ENCODE data around the gene ISL1.

- TF ChIP-seq EZH2 (IDR thresholded peaks at IDR 0.05; ENCODE audit: borderline replicate concordance, low read depth, low read length, poor library complexity, severe bottlenecking), result no peak
- TF ChIP-seq, protein P1, sequence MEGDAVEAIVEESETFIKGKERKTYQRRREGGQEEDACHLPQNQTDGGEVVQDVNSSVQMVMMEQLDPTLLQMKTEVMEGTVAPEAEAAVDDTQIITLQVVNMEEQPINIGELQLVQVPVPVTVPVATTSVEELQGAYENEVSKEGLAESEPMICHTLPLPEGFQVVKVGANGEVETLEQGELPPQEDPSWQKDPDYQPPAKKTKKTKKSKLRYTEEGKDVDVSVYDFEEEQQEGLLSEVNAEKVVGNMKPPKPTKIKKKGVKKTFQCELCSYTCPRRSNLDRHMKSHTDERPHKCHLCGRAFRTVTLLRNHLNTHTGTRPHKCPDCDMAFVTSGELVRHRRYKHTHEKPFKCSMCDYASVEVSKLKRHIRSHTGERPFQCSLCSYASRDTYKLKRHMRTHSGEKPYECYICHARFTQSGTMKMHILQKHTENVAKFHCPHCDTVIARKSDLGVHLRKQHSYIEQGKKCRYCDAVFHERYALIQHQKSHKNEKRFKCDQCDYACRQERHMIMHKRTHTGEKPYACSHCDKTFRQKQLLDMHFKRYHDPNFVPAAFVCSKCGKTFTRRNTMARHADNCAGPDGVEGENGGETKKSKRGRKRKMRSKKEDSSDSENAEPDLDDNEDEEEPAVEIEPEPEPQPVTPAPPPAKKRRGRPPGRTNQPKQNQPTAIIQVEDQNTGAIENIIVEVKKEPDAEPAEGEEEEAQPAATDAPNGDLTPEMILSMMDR (conservative IDR thresholded peaks at IDR 0.05; ENCODE audit: low read depth, low read length), result no peak
Observed at GRCh38 chr5:51383131-51384121, at the start of gene ISL1.
